NCI-H69 (cell line): Measurements from ENCODE around the gene TMEM89.
A peak's percentile ranks its signal among the peaks of the same experiment; 100 is the strongest.

Source experiments
- DNase-seq: peaks from one replicate; lab custom pipeline; 2025; lab: John Stamatoyannopoulos, UW

TMEM89 gene

DNA sequence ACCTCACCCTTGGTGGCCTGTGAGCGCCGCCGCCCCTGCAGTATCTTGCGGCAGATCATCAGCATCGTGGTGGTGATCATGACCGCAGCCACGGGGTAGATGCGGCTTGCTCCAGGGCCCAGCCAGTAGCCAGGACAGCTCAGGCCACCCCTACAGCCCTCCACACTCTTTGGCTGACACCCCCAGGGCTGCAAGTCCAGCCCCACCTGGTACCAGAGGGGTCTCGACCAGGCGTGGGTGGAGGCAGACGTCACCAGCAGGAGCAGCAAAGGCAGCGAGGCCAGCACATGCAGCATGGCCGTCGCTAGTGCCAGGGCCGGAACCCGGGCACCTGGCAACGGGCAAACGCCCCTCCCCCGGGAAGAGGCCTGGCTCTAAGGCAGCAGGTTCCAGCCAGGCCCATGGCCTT lies at the start of gene TMEM89:
Gene TMEM89 (minus strand): TSS at position 309 of the 409 bp plus-strand sequence. CDS start 13 bp downstream, at position 296.
- no peak for DNase-seq

GRCh38 chr3:48664929-48665328 lies 43.4 kb upstream of the TMEM89 start:
- no peak for DNase-seq

DNA sequence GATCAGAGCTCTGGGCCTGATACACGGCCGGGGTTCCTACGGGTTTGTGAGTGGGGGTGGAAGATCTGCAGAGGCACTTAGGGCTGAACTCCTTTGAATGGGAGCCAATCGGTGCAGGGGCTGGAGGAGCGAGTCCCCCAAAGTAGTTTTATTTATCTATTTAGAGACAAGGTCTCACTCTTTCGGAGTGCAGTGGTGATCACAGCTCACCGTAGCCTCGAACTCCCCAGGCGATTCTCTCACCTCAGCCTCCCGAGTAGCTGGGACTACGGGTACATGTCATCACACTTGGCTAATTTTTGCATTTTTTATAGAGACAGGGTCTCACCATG lies 42.7 kb upstream of the TMEM89 start:
- no peak for DNase-seq

- peak; percentile 97 for DNase-seq
Measured at GRCh38 chr3:48663489-48664312, 42.1 kb upstream of the TMEM89 start.

GRCh38 chr3:48662753-48663488 lies 41.4 kb upstream of the TMEM89 start, which contains the start of gene CELSR3:
TSS of gene CELSR3 (minus strand) at chr3:48662886. CDS start at chr3:48662634, 252 bp downstream.
- peak; percentile 93 for DNase-seq

DNA sequence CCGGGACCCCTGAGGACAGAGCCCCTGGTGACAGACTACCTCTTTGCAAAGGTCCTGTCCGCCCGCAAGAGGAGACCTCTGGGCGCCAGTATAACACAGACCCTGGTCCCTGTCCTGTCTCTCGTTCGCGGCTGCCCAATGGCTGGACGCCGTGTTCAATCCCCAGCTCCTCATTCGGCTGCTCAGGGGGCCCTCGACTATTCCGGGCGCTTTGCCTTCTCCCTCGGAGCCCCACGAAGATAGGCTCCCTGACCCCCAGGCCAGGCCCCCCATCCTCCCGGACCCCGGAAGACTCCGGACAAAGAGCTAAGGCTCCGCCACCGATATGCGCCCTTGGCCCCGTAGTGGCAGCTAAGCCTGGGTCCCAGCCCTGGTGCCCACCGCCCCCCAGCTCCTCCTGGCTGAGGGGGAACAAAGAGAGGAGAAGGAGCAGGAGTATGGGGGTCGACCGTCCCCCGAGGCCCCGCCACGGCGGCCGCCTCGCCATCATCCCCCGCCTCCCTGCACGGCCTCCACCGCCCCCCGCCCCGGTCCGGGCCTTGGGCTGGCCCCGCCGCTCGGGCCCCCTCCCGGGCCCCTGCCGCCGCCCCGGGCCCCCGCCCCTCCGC lies 40.7 kb upstream of the TMEM89 start:
- DNase-seq: no peak

GRCh38 chr3:48661501-48662144 lies 40.1 kb upstream of the TMEM89 start:
- no peak for DNase-seq

- no peak for DNase-seq
Measured at GRCh38 chr3:48660800-48661400, 39.3 kb upstream of the TMEM89 start.

GRCh38 chr3:48656841-48657281 lies 35.3 kb upstream of the TMEM89 start:
- DNase-seq: no peak

- DNase-seq: no peak
Measured at GRCh38 chr3:48656061-48656840, 34.7 kb upstream of the TMEM89 start.

DNA sequence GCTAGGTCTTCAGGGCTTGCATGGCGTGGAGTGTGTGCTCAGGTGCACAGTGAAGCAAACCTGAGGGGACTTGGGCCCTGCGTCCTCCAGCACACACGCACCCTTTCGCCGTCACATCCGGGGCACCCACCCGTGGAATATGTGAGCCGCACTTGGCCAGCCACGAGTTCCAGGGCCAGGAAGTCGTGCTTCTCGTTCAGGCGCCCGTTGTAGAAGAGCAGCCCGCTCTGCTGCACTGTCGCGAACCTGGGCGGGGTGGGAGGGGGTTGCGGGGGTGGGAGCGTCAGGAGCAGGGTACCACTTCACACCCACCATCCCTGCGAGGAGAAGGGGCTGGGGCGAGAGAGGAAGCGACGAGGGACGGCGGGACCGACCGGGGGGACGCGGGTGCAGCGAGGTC lies 34.0 kb upstream of the TMEM89 start:
- DNase-seq: no peak

DNA sequence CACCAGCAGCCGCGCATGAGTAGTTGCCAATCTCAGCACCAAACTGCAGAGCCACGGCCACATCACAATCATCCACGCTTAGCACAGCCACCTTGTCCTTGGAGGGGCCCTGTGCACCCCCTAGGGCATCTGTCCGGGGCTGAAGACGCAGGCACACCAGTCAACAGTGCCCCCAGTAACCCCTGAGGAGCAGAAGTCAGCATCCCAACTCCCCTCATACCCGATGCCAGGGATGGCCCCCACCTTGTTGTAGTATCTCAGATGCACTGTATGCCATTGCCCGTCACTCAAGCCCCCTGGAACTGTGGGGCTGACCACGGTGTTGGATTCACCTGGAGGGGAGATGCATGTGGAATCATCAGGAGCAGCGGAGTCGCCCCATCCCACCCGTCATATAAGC lies 33.5 kb upstream of the TMEM89 start:
- DNase-seq: no peak

GRCh38 chr3:48652923-48653715 lies 31.6 kb upstream of the TMEM89 start:
- no peak for DNase-seq

- no peak for DNase-seq
Measured at GRCh38 chr3:48651771-48652170, 30.2 kb upstream of the TMEM89 start.

DNA sequence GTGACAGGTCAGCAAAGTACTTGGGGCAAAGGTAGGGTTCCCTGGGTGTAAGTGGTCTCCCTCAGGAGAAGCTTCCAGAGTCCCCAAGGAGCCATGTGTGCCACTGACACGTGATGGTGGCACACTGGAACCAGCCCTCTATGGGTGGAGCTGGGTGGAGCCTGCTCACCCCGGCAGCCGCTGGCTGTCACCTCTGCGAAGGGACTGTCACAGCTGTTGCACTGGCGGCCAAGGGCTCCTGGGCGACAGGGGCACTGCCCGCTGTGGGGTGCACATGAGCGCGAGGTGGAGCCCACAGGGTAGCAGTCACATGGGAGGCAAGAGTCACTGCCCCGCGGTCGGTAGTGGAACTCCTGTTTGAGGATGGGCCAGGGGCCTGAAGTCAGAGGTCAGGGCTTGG lies 29.2 kb upstream of the TMEM89 start:
- DNase-seq: no peak

- DNase-seq: no peak
Measured at GRCh38 chr3:48648188-48648850, 26.8 kb upstream of the TMEM89 start.

GRCh38 chr3:48647714-48648113 lies 26.1 kb upstream of the TMEM89 start:
- no peak for DNase-seq

GRCh38 chr3:48644898-48645760 lies 23.6 kb upstream of the TMEM89 start:
- no peak for DNase-seq

DNA sequence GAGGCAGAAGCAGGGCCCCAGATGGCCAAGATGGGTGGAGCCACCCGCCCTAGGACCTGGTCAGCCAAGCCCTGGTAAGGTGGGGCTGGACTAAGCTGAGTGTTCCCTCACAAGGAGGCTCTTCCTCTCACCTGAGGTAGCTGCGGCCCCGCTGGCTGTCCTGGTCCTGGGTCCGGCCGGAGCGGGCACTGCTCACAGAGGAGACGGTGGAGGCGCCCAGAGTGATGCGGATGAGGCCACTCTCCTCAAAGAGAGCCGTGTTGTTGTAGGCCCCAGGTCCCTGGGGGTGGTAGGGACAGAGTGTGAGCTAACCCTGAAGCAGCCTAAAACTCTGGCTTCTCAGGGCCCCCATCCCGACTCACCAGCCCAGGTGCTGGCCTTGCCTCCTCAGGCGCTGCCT lies 21.0 kb upstream of the TMEM89 start:
- no peak for DNase-seq
